GM23248 (cell line): Measurements from ENCODE around the gene S100A12.

Source experiments
- EZH2 ChIP-seq: fragments of 200-600 bp; sonication (generic); IDR thresholded peaks from 2 replicates; pipeline ENCODE4 v1.6.1; 2018; ENCODE audit warnings: antibody characterized with exemption, mild to moderate bottlenecking; ENCODE audit not compliant: insufficient read depth, poor library complexity, severe bottlenecking
- EZH2phosphoT487 ChIP-seq: fragments of 200-600 bp; sonication (generic); IDR thresholded peaks from 2 replicates; pipeline ENCODE4 v1.6.1; 2018; ENCODE audit warnings: antibody characterized with exemption, moderate library complexity, mild to moderate bottlenecking, low read depth; ENCODE audit not compliant: insufficient read depth

DNA sequence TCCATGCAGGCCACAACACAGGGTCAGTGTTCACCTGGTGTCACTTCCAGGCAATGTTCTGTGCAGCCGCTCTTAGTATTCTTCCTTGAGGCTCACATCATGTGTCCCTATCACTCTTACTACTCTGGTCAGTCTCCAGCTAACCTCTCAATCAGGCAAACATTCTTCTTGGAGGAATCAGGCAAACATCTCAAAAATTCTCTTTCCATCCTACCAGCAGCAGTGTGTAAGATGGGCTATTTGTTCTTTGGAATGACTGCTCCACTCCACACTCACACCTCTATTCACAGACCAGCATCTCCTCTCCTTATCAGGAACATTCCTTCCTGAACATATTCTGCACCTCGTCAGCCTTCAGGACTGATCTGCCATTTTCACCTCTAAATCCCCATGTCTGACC is 44.9 kb upstream of the S100A12 start:
- no peak for TF ChIP-seq EZH2phosphoT487
- no peak for TF ChIP-seq EZH2
